Smooth muscle cell (in vitro differentiated cells): Measurements from ENCODE around the gene FAM222A. TPM values are rescaled to one million over a fixed set of nuclear protein-coding genes. Genes with fewer than 3 reads are reported as not detected.

Experiments used
- DNase-seq: peaks from one replicate; lab custom pipeline; 2025; ENCODE audit not compliant: unreplicated experiment; lab: John Stamatoyannopoulos, UW
- H2AFZ ChIP-seq: fragments of 200-600 bp; sonication (generic); 2 replicates; pipeline ENCODE4 v1.6.0; 2016; ENCODE audit warnings: antibody characterized with exemption, low read depth, mild to moderate bottlenecking
- H3F3A ChIP-seq: fragments of 200-600 bp; sonication (generic); 2 replicates; pipeline ENCODE4 v1.6.0; 2017; ENCODE audit warnings: antibody characterized with exemption, low read depth
- H3K27ac ChIP-seq: fragments of 200-600 bp; sonication (generic); 2 replicates; pipeline ENCODE4 v1.5.1; 2016; ENCODE audit warnings: low read depth, mild to moderate bottlenecking
- H3K27me3 ChIP-seq: fragments of 200-600 bp; sonication (generic); 2 replicates; pipeline ENCODE4 v1.6.1; 2016; ENCODE audit warnings: low read depth, mild to moderate bottlenecking
- H3K36me3 ChIP-seq: fragments of 200-600 bp; sonication (generic); 2 replicates; pipeline ENCODE4 v1.5.1; 2016; ENCODE audit warnings: low read depth
- H3K4me1 ChIP-seq: fragments of 200-600 bp; sonication (generic); 2 replicates; pipeline ENCODE4 v1.5.1; 2016; ENCODE audit warnings: low read depth
- H3K4me2 ChIP-seq: fragments of 200-600 bp; sonication (generic); 2 replicates; pipeline ENCODE4 v1.6.0; 2016; ENCODE audit warnings: mild to moderate bottlenecking
- H3K4me3 ChIP-seq: fragments of 200-600 bp; sonication (generic); 2 replicates; pipeline ENCODE4 v1.5.1; 2016; ENCODE audit warnings: mild to moderate bottlenecking
- H3K79me2 ChIP-seq: fragments of 200-600 bp; sonication (generic); 2 replicates; pipeline ENCODE4 v1.6.0; 2016; ENCODE audit warnings: low read depth, mild to moderate bottlenecking
- H3K9ac ChIP-seq: fragments of 200-600 bp; sonication (generic); 2 replicates; pipeline ENCODE4 v1.6.0; 2016; ENCODE audit warnings: low read depth
- H3K9me3 ChIP-seq: fragments of 200-600 bp; sonication (generic); replicated peaks from 2 replicates; pipeline ENCODE4 v1.5.1; 2016; ENCODE audit warnings: low read depth
- H4K20me1 ChIP-seq: fragments of 200-600 bp; sonication (generic); 2 replicates; pipeline ENCODE4 v1.6.0; 2016; ENCODE audit warnings: low read depth
- CTCF ChIP-seq: fragments of 200-600 bp; sonication (generic); IDR thresholded peaks from 2 replicates; pipeline ENCODE4 v1.5.1; 2017; ENCODE audit warnings: borderline replicate concordance, mild to moderate bottlenecking, antibody characterized with exemption; ENCODE audit not compliant: insufficient read depth, poor library complexity, severe bottlenecking
- WGBS: methylation state at CpG from one replicate; pipeline ENCODE4 v1.1.7; 2016; ENCODE audit warnings: low lambda C conversion rate; 5-methylcytosine and 5-hydroxymethylcytosine counted together
- polyA plus RNA-seq: library from polyadenylated mRNA; unstranded; fragments of >200 nt; fragmentation: Nextera tagmentation; extraction: Ambion mirVana; gene quantifications from 2 replicates; pipeline ENCODE4 v1.2.1, GENCODE V29; 2016
- total RNA-seq: library from RNA; depleted of rRNA; stranded (reverse); fragments of >200 nt; gene quantifications from 2 replicates; pipeline ENCODE4 v1.2.3, GENCODE V29; 2014

The FAM222A gene
- total and polyA plus RNA-seq, 2 experiments from 2014 or later: 0.85 to 1.7 TPM

DNA sequence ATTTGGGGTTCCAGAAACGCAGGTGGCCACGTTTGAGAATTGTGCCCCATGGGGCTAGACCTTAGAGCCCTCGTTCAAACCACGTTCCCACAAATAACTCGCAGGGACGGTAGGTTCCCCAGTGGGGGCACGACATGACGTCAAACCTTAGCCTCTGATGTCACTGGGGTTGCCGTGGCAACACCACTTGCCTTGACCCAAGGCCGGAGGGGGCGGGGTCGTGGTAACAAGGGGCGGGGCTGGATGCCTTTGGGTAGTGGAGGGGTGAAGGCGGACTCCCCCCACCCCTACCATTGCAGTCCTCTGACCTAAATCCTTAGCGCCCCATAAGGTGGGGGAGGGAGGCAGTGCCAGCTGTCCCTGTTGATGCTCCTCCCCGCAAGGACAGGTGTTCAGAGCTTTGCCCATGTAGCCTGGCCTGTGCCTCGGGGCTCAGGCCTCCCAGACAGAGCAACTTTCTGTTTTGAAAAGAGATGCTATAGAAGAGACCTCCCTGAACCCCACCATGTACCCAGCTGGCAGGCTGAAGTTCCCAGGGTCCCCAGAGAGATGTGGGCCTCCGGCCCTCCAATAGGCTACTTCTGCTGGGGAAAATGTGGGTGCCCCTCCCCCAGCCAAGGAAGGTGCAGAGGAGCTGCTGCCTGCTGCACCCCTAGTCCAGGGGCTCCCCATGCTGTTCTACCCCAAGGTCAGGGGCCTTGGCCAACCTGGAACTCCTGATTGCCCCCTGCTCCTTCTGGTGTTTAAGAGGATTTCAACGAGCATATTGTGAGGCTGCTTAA, 1.9 kb downstream of the FAM222A start:
- H4K20me1 ChIP-seq: peaks cover 20% of the 10 kb centered on the region
- no peak overlapping the region for H2AFZ ChIP-seq
- no peaks in the 10 kb centered on the region for H3F3A ChIP-seq
- no peak overlapping the region for H3K4me2 ChIP-seq
- no peak for DNase-seq
- H3K4me3 ChIP-seq: peak overlapping the region; percentile 79
- no peaks in the 10 kb centered on the region for H3K9me3 ChIP-seq
- TF ChIP-seq CTCF: no peak
- H3K4me1 ChIP-seq: peaks cover 38% of the 10 kb centered on the region
- no peaks in the 10 kb centered on the region for H3K79me2 ChIP-seq
- no peaks in the 10 kb centered on the region for H3K36me3 ChIP-seq
- H3K27me3 ChIP-seq: peaks cover 38% of the 10 kb centered on the region
- no peak overlapping the region for H3K27ac ChIP-seq
- WGBS: 72% methylated on average over 13 of the region's 19 CpGs
- no peak overlapping the region for H3K9ac ChIP-seq

GRCh38 chr12:109716092-109716479, 2.5 kb downstream of the FAM222A start:
- H2AFZ ChIP-seq: no peak overlapping the region
- no peaks in the 10 kb centered on the region for H3K79me2 ChIP-seq
- DNase-seq: no peak
- peaks cover 36% of the 10 kb centered on the region for H3K27me3 ChIP-seq
- no peak overlapping the region for H3K9ac ChIP-seq
- no peaks in the 10 kb centered on the region for H3K36me3 ChIP-seq
- peaks cover 41% of the 10 kb centered on the region for H3K4me1 ChIP-seq
- H4K20me1 ChIP-seq: peaks cover 20% of the 10 kb centered on the region
- H3K4me3 ChIP-seq: no peak overlapping the region
- no peaks in the 10 kb centered on the region for H3K9me3 ChIP-seq
- no peak overlapping the region for H3K4me2 ChIP-seq
- H3F3A ChIP-seq: no peaks in the 10 kb centered on the region
- H3K27ac ChIP-seq: no peak overlapping the region
- TF ChIP-seq CTCF: no peak
- 68% methylated on average over 9 of the region's 9 CpGs for WGBS

- no peak overlapping the region for H3K4me2 ChIP-seq
- no peak overlapping the region for H3K9ac ChIP-seq
- H3K4me1 ChIP-seq: peaks cover 41% of the 10 kb centered on the region
- no peaks in the 10 kb centered on the region for H3K9me3 ChIP-seq
- WGBS: 82% methylated on average over 19 of the region's 19 CpGs
- H3K79me2 ChIP-seq: no peaks in the 10 kb centered on the region
- H2AFZ ChIP-seq: no peak overlapping the region
- H4K20me1 ChIP-seq: peaks cover 20% of the 10 kb centered on the region
- H3F3A ChIP-seq: no peaks in the 10 kb centered on the region
- peaks cover 30% of the 10 kb centered on the region for H3K27me3 ChIP-seq
- no peaks in the 10 kb centered on the region for H3K36me3 ChIP-seq
- no peak for DNase-seq
- no peak overlapping the region for H3K4me3 ChIP-seq
- H3K27ac ChIP-seq: no peak overlapping the region
- TF ChIP-seq CTCF: no peak
Measured at GRCh38 chr12:109716512-109717389, 3.1 kb downstream of the FAM222A start.
